Body of pancreas (tissue), 4 donors: ENCODE data around the gene SOCS2. TPM values are rescaled to one million over a fixed set of nuclear protein-coding genes. Genes with fewer than 3 reads are reported as not detected.

Experiments used
- ATAC-seq: fragments of 150-250 bp; one replicate; pipeline ENCODE4 v1.9.1; 2016
- DNase-seq, 4 donors: peaks; one replicate each; pipeline ENCODE4 v3.0.0-alpha.2; 2019
- H3K27ac ChIP-seq, 4 donors: fragments of 200-600 bp; sonication (generic); 1 replicate in 3 of 4; 2 replicates in 1 of 4; pipeline versions ENCODE4 v1.5.1 to v1.6.1; 2016 to 2019; ENCODE audit warnings: mild to moderate bottlenecking in 1 of 4, mixed read lengths in 1 of 4, moderate library complexity in 1 of 4
- H3K27me3 ChIP-seq, 2 donors: fragments of 200-600 bp; sonication (generic); one replicate each; pipeline ENCODE4 v1.6.0; 2016; ENCODE audit warnings: mild to moderate bottlenecking in 1 of 2
- H3K36me3 ChIP-seq, 2 donors: fragments of 200-600 bp; sonication (generic); replicated peaks in 1 of 2; 2 replicates each; pipeline ENCODE4 v1.5.1; 2016; ENCODE audit warnings: low read depth in 2 of 2; ENCODE audit not compliant: insufficient read depth in 1 of 2
- H3K4me1 ChIP-seq: fragments of 200-600 bp; sonication (generic); one replicate; pipeline ENCODE4 v1.6.0; 2016
- H3K4me3 ChIP-seq, 2 donors: fragments of 200-600 bp; sonication (generic); 1 replicate in 1 of 2; 2 replicates in 1 of 2; pipeline ENCODE4 v1.5.1; 2016 to 2019
- H3K9me3 ChIP-seq, 3 donors: fragments of 200-600 bp; sonication (generic); 1 replicate in 2 of 3; 2 replicates in 1 of 3; pipeline ENCODE4 v1.5.1; 2016
- POLR2A ChIP-seq, 3 donors: fragments of 450-650 bp; IDR thresholded peaks; one replicate each; pipeline ENCODE4 v1.6.1; 2016; ENCODE audit warnings: antibody characterized with exemption in 3 of 3, mild to moderate bottlenecking in 2 of 3
- WGBS, 2 donors: methylation state at CpG; one replicate each; pipeline ENCODE4 v1.1.5; 2017; 5-methylcytosine and 5-hydroxymethylcytosine counted together
- intact Hi-C: fragments of 100-400 bp; cut with DNase I; formaldehyde crosslinking; loops from one replicate; pipeline ENCODE4 v1.15.1; 2023
- total RNA-seq, 2 donors: library from RNA; depleted of rRNA; stranded (reverse); fragments of >200 nt; gene quantifications; one replicate each; pipeline ENCODE4 v1.1.0, GENCODE V29; 2016
- TF ChIP-seq, protein P1 (sequence below), 7 experiments: fragments of 450-650 bp in 4 of 7; fragments of 200-600 bp in 3 of 7; sonication (generic) in 3 of 7; IDR thresholded peaks; one replicate each; pipeline ENCODE4 v1.5.1; 2016 to 2019; ENCODE audit warnings: antibody characterized with exemption in 7 of 7

SOCS2 gene
- total RNA-seq, 2 donors from 2014 or later = 16.3 to 50.4 TPM

DNA sequence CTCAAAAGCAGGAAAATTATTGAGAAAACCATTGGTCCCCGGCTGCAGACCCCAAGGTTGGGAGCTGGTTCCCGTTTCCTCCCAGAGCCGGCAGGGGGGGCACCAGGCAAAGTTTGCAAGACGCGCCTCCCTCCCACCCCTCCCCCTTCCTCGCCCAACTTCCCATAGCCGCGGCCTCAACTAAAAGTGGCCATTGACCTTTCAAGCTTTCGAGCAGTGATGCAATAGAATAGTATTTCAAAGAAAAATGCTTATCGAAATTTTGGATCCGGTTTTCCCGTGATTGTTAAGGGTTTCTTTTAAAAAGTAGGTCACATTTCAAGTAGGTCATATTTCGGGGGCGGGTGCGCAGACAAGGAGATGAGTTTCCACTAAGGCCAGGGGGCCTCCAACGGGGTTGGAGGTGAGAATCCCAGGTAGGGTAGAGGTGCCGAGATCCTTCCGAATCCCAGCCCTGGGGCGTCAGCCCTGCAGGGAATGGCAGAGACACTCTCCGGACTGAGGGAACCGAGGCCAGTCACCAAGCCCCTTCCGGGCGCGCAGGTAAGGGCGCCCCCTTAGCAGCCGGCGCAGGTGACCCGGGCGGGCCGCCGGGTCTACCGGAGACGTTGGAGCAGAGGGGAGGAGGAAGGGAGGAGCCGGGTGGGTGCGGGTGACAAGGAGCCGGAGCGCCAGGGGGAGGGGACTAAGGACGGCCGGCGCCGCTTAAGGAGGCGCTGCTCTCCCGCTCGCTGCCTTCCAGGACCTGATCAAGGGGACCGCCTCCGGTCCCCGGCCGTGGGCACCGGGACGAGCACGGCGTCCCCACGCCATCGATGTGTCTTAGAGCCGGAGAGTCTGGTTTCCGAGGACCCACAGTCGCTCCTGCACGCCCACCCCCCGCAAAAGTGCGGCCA lies 2.6 kb upstream of the SOCS2 start:
- intact Hi-C loops = loop anchor here (5.0 kb wide), 1 partner anchor 532 kb away; no protein-coding TSS in a partner anchor

DNA sequence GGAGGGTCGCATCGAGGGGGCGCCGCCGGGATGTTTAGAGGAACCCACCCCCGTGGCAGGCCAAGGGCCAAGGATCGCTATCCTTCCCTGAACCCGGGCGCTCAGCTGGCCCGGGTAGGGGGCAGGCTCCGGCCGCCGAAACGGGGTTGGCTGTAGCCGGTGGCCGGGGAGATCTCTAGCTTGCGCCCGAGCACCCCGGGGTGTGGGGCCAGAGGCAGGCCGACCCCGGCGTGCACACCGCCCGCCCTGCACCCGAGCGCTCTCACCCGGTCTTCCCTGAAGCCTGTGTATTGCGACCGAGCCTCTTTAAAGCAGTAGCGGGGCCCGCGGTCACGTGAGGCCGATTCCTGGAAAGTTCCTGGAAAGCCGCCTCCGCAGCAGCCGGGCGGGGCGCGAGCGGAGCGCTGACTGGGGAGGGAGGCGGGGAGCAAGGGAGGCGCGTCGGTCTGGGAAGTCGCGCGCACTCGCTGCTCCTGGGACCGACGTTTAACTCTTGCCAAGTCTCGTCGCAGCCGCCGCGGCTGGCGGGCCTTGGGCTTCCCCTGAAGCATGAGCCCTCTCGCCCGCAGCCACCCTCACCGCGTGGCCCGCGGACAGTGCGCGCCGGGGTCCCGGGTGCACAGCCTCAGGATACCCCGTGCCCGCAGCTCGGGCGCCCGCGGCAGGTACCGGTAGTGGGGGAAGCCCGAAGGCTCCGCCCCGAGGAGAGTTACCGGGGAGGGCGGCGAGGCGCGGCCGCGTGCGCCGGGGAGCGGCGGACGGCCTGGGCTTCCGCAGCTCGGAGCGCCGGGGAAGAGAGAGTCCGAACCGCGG lies 1.7 kb upstream of the SOCS2 start:
- peak; percentile 90 to 95 (median 94) for DNase-seq
- peak; percentile 51 to 67 (median 66) for TF ChIP-seq POLR2A (IDR thresholded peaks at IDR 0.05)
- TF ChIP-seq, protein P1, sequence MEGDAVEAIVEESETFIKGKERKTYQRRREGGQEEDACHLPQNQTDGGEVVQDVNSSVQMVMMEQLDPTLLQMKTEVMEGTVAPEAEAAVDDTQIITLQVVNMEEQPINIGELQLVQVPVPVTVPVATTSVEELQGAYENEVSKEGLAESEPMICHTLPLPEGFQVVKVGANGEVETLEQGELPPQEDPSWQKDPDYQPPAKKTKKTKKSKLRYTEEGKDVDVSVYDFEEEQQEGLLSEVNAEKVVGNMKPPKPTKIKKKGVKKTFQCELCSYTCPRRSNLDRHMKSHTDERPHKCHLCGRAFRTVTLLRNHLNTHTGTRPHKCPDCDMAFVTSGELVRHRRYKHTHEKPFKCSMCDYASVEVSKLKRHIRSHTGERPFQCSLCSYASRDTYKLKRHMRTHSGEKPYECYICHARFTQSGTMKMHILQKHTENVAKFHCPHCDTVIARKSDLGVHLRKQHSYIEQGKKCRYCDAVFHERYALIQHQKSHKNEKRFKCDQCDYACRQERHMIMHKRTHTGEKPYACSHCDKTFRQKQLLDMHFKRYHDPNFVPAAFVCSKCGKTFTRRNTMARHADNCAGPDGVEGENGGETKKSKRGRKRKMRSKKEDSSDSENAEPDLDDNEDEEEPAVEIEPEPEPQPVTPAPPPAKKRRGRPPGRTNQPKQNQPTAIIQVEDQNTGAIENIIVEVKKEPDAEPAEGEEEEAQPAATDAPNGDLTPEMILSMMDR (IDR thresholded peaks at IDR 0.05) = no peak
- Histone ChIP-seq H3K36me3 (no peaks in the 10 kb centered on the region), H3K4me3 (peak overlapping the region; percentile 14 to 75), H3K9me3 (no peaks in the 10 kb centered on the region), H3K4me1 (peaks cover 20% of the 10 kb centered on the region), H3K27me3 (no peaks in the 10 kb centered on the region), H3K27ac (peak overlapping the region; percentile 70 to 95 (median 92))
- 0 to 1% methylated on average over 19 to 92 of the region's 97 CpGs for WGBS, 2 donors
- peak; percentile 85 for ATAC-seq
- intact Hi-C loops = no loop called here

More for the DNA sequence above, 2.6 kb upstream of the SOCS2 start:
- H3K4me3 ChIP-seq = peak overlapping the region; percentile 14 to 75
- peaks cover 20% of the 10 kb centered on the region for H3K4me1 ChIP-seq
- ATAC-seq = peak; percentile 73
- whole genome bisulfite sequencing, 2 donors = 0% methylated on average over 34 to 54 of the region's 60 CpGs
- no peaks in the 10 kb centered on the region for H3K36me3 ChIP-seq
- no peak for TF ChIP-seq POLR2A (IDR thresholded peaks at IDR 0.05)
- TF ChIP-seq, protein P1 (IDR thresholded peaks at IDR 0.05) = peak; percentile 42 to 76 (median 67)
- peak; percentile 83 to 89 (median 88) for DNase-seq
- H3K27ac ChIP-seq = peak overlapping the region; percentile 27 to 95 (median 92)
- no peaks in the 10 kb centered on the region for H3K9me3 ChIP-seq
- H3K27me3 ChIP-seq = no peaks in the 10 kb centered on the region

DNA sequence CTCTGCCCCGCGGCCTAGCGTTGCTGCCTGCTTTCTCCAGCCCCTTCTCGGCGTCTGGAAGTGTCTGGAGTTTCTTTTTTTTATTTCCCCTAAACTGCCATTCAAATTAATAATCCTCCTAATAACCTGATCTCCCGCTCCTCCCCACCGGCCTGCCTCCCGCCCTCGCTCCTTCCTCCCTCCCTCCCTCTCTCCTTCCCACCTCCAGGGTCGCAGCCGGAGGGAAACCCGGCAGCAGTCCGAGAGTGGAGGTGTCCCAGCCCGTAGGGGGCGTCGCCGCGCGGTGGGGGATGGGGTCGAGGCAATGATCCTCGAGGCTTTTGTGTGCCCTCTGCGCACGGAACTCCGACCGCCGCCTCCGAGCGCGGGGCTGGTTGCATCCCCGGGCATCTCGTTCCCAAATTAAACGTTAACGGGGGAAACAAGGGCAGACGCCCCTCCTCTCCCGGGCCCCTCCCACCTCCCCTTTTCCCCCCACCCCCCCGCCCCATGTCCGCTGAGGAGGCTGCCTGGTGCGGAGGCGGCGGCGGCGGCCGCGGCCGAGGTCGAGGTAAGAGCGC lies 1.0 kb upstream of the SOCS2 start:
- peak overlapping the region; percentile 70 to 95 (median 92) for H3K27ac ChIP-seq
- peak overlapping the region; percentile 14 to 75 for H3K4me3 ChIP-seq
- no peaks in the 10 kb centered on the region for H3K9me3 ChIP-seq
- no peaks in the 10 kb centered on the region for H3K36me3 ChIP-seq
- intact Hi-C loops = no loop called here
- DNase-seq (peak; percentile 54 to 75 (median 63)), ATAC-seq (peak; percentile 16)
- TF ChIP-seq, protein P1 (IDR thresholded peaks at IDR 0.05) = peak in 3 of 7 experiments; percentile 22 to 33 (median 28)
- no peak for TF ChIP-seq POLR2A (IDR thresholded peaks at IDR 0.05)
- peaks cover 20% of the 10 kb centered on the region for H3K4me1 ChIP-seq
- H3K27me3 ChIP-seq = no peaks in the 10 kb centered on the region
- 0% methylated on average over 27 to 47 of the region's 47 CpGs for WGBS, 2 donors

DNA sequence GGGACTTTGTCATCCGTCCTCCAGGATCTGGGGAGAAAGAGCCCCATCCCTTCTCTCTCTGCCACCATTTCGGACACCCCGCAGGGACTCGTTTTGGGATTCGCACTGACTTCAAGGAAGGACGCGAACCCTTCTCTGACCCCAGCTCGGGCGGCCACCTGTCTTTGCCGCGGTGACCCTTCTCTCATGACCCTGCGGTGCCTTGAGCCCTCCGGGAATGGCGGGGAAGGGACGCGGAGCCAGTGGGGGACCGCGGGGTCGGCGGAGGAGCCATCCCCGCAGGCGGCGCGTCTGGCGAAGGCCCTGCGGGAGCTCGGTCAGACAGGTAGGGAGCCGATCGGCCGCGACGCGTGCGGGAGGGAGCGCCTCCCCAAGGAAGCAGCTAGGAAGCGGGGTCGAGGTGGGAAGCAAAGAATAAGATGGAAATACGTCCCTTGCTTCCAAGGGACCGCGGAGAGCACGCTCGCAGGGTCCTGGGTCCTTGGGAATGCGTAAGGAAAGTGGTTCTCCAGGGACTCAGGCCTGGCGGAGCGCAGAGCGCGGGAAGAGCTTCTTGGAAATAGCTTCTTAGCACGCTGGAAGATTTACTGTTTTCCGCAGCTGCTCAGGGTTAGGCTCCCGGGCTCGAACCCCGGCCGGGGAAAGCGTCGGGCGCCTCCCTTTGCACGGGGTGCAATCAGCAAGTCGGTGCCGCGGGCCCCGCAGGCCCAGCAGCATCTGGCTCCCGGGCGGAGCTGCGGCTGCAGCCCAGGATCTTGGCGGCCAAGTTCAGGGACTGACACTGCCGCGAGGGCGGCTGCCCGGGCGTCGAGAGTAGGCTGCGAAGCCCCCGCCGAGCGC lies 457 bp downstream of the SOCS2 start:
- no peak for TF ChIP-seq POLR2A (IDR thresholded peaks at IDR 0.05)
- TF ChIP-seq, protein P1 (IDR thresholded peaks at IDR 0.05) = no peak
- intact Hi-C loops = no loop called here

More for the DNA sequence above, 457 bp downstream of the SOCS2 start:
- 10 to 16% methylated on average over 64 to 74 of the region's 75 CpGs for whole genome bisulfite sequencing, 2 donors
- Histone ChIP-seq H3K4me3 (peak overlapping the region; percentile 14 to 75), H3K27me3 (no peaks in the 10 kb centered on the region), H3K4me1 (peaks cover 20% of the 10 kb centered on the region), H3K36me3 (no peaks in the 10 kb centered on the region), H3K27ac (peak overlapping the region; percentile 2 to 95 (median 74)), H3K9me3 (no peaks in the 10 kb centered on the region)
- DNase-seq (peak in 3 of 4 donors; percentile 16 to 33 (median 21)), ATAC-seq (no peak)
